GM12878 (cell line): ENCODE data around the gene STEAP1. TPM values are rescaled to one million over a fixed set of nuclear protein-coding genes. Genes with fewer than 3 reads are reported as not detected.
"Not testable (repeated sequence)": the region's sequence is repeated elsewhere in the genome, so short reads cannot be mapped to it uniquely, and the experiment has no call there.

ENCODE experiments used
- ATAC-seq: fragments of 200-7000 bp; cut with Tn5 transposase; 3 replicates; pipeline ENCODE4 v1.9.1; 2020; ENCODE audit warnings: mild to moderate bottlenecking, moderate library complexity
- BruUV-seq: library from RNA; stranded (reverse); fragments of 400-500 nt; replicated peaks from 2 replicates; lab custom pipeline; 2021; lab: Mats Ljungman, UMichigan
- CTCF ChIA-PET: fragments of 300-600 bp; sonication (Branson Sonifier 250); formaldehyde crosslinking; extraction: SDS; loops from one replicate; lab custom pipeline; 2021; ENCODE audit warnings: inconsistent platforms; lab: Yijun Ruan, JAX
- POLR2A ChIA-PET: fragments of 350-600 bp; formaldehyde crosslinking; extraction: SDS; loops from one replicate; lab custom pipeline; 2021; ENCODE audit warnings: inconsistent platforms; lab: Charles Lee
- RAD21 ChIA-PET: fragments of 300-600 bp; sonication (Branson Sonifier 250); formaldehyde crosslinking; loops from one replicate; lab custom pipeline; 2023; ENCODE audit warnings: antibody characterized with exemption; ENCODE audit not compliant: unreplicated experiment; lab: Charles Lee
- SMC1A ChIA-PET: fragments of 300-600 bp; sonication (Branson Sonifier 250); formaldehyde crosslinking; loops from one replicate; lab custom pipeline; 2023; ENCODE audit not compliant: unreplicated experiment, uncharacterized antibody; lab: Charles Lee
- DNase-seq: peaks from one replicate; pipeline ENCODE4 v3.0.0-alpha.2; 2011; ENCODE audit warnings: low read depth, low spot score
- FAIRE-seq: peaks from 3 replicates; lab custom pipeline; 2011; peaks lifted over from hg19 to GRCh38; lab: Jason Lieb, UNC
- H2AFZ ChIP-seq: 2 replicates; pipeline ENCODE4 v1.6.0; 2011; ENCODE audit warnings: low read depth, low read length, control low read depth; ENCODE audit not compliant: control insufficient read depth
- H3K27ac ChIP-seq: 2 replicates; pipeline ENCODE4 v1.5.1; 2011; ENCODE audit warnings: control low read depth; ENCODE audit not compliant: control insufficient read depth, insufficient read depth
- H3K27me3 ChIP-seq, 2 experiments: replicated peaks in 1 of 2; 2 replicates each; pipeline versions ENCODE4 v1.6.0 to v1.6.1; 2011; ENCODE audit warnings: low read length in 1 of 2; ENCODE audit not compliant: control insufficient read depth in 2 of 2, insufficient read depth in 2 of 2
- H3K36me3 ChIP-seq, 2 experiments: 2 replicates each; pipeline ENCODE4 v1.5.1; 2011; ENCODE audit warnings: low read length in 1 of 2; ENCODE audit not compliant: control insufficient read depth in 2 of 2, insufficient read depth in 2 of 2
- H3K4me1 ChIP-seq: 2 replicates; pipeline ENCODE4 v1.6.1; 2011; ENCODE audit warnings: mild to moderate bottlenecking, low read length, moderate library complexity, mixed read lengths; ENCODE audit not compliant: control insufficient read depth, insufficient read depth
- H3K4me2 ChIP-seq: 2 replicates; pipeline ENCODE4 v1.6.0; 2011; ENCODE audit warnings: control low read depth; ENCODE audit not compliant: control insufficient read depth, insufficient read depth
- H3K4me3 ChIP-seq: fragments of 200-600 bp; sonication (generic); 2 replicates; pipeline ENCODE4 v1.5.1; 2016
- H3K79me2 ChIP-seq: 2 replicates; pipeline ENCODE4 v1.6.0; 2011; ENCODE audit warnings: low read length; ENCODE audit not compliant: control insufficient read depth, insufficient read depth
- H3K9ac ChIP-seq: 2 replicates; pipeline ENCODE4 v1.8.0; 2011; ENCODE audit warnings: low read length, control low read depth, mixed read lengths; ENCODE audit not compliant: control insufficient read depth, insufficient read depth
- H3K9me3 ChIP-seq: replicated peaks from 3 replicates; pipeline ENCODE4 v1.5.1; 2011; ENCODE audit warnings: mild to moderate bottlenecking, low read length; ENCODE audit not compliant: control insufficient read depth, insufficient read depth
- H4K20me1 ChIP-seq: 2 replicates; pipeline ENCODE4 v1.6.0; 2011; ENCODE audit not compliant: control insufficient read depth, insufficient read depth
- ATF7 ChIP-seq: fragments of 450-650 bp; IDR thresholded peaks from 2 replicates; pipeline ENCODE4 v1.6.1; 2016; ENCODE audit warnings: low read depth, mild to moderate bottlenecking
- CBX3 ChIP-seq: fragments of 200-600 bp; sonication (generic); IDR thresholded peaks from 2 replicates; pipeline ENCODE4 v1.6.1; 2016; ENCODE audit warnings: low read depth, borderline replicate concordance
- CEBPZ ChIP-seq: fragments of 150-350 bp; IDR thresholded peaks from 2 replicates; pipeline ENCODE4 v1.6.1; 2016; ENCODE audit warnings: low read depth, low read length
- NFXL1 ChIP-seq: fragments of 450-650 bp; IDR thresholded peaks from 2 replicates; pipeline ENCODE4 v1.6.1; 2017; ENCODE audit warnings: antibody characterized with exemption, mild to moderate bottlenecking, borderline replicate concordance
- POU2F2 ChIP-seq: IDR thresholded peaks from 3 replicates; pipeline ENCODE4 v1.6.1; 2011; ENCODE audit warnings: low read depth, mild to moderate bottlenecking, low read length, borderline replicate concordance
- RB1 ChIP-seq: fragments of 450-650 bp; formaldehyde crosslinking; IDR thresholded peaks from 2 replicates; pipeline ENCODE4 v1.6.1; 2017; ENCODE audit warnings: mild to moderate bottlenecking, borderline replicate concordance
- SIN3A ChIP-seq: IDR thresholded peaks from 2 replicates; pipeline ENCODE4 v1.6.1; 2012; ENCODE audit warnings: low read depth, low read length, improper control_type of control experiment
- SIX5 ChIP-seq: IDR thresholded peaks from 2 replicates; pipeline ENCODE4 v1.6.1; 2011; ENCODE audit warnings: mild to moderate bottlenecking, low read depth, low read length, moderate library complexity; ENCODE audit not compliant: severe bottlenecking
- SMAD5 ChIP-seq: IDR thresholded peaks from 2 replicates; pipeline ENCODE4 v1.6.1; 2016; ENCODE audit warnings: antibody characterized with exemption, low read depth
- SUZ12 ChIP-seq: fragments of 200-600 bp; sonication (generic); IDR thresholded peaks from one replicate; pipeline ENCODE4 v1.6.1; 2018; ENCODE audit warnings: antibody characterized with exemption, mild to moderate bottlenecking; ENCODE audit not compliant: unreplicated experiment
- ZBTB40 ChIP-seq: fragments of 450-650 bp; IDR thresholded peaks from 2 replicates; pipeline ENCODE4 v1.6.1; 2016; ENCODE audit warnings: mild to moderate bottlenecking, moderate library complexity, borderline replicate concordance
- WGBS: methylation state at CpG from one replicate; pipeline ENCODE4 v1.1.6; 2016; ENCODE audit warnings: low lambda C conversion rate; ENCODE audit not compliant: insufficient replicate concordance, insufficient coverage; ENCODE audit errors: missing lambda C conversion rate; 5-methylcytosine and 5-hydroxymethylcytosine counted together
- in situ Hi-C: fragments of 300-500 bp; cut with MboI; formaldehyde crosslinking; loops from 9 replicates; pipeline ENCODE4 v1.14.3; 2018; ENCODE audit warnings: mixed read lengths
- intact Hi-C: fragments of 100-400 bp; cut with micrococcal nuclease; formaldehyde crosslinking; loops from one replicate; pipeline ENCODE4 v1.14.2; 2022; ENCODE audit not compliant: unreplicated experiment
- polyA plus RNA-seq, 11 experiments: library from polyadenylated mRNA; depleted of rRNA in 4 of 11; unstranded in 6 of 11; stranded (reverse) in 5 of 11; fragments of >200 nt; fragmentation: Nextera tagmentation in 4 of 11; fragmentation: Illumina TruSeq in 1 of 11; extraction: Ambion mirVana in 4 of 11; extraction: Trizol in 1 of 11; gene quantifications; 1 replicate in 1 of 11; 2 replicates in 10 of 11; pipeline versions ENCODE4 v1.2.1 to v1.2.3, GENCODE V29; 2011 to 2016; ENCODE audit warnings: inconsistent platforms in 2 of 11, missing spikeins in 2 of 11, low read depth in 1 of 11
- total RNA-seq, 4 experiments: library from RNA; depleted of rRNA in 3 of 4; stranded (reverse); fragments of >200 nt in 3 of 4; fragmentation: Illumina TruSeq in 1 of 4; extraction: Trizol in 1 of 4; gene quantifications; 2 replicates each; pipeline versions ENCODE4 v1.2.1 to v1.2.3, GENCODE V29; 2013 to 2021

Gene STEAP1
- total and polyA plus RNA-seq, 10 of the 15 experiments (the other 5 are each of a cell fraction or from before 2014, with no cell fraction given): 2.1 to 44.6 (median 4.6) TPM

DNA sequence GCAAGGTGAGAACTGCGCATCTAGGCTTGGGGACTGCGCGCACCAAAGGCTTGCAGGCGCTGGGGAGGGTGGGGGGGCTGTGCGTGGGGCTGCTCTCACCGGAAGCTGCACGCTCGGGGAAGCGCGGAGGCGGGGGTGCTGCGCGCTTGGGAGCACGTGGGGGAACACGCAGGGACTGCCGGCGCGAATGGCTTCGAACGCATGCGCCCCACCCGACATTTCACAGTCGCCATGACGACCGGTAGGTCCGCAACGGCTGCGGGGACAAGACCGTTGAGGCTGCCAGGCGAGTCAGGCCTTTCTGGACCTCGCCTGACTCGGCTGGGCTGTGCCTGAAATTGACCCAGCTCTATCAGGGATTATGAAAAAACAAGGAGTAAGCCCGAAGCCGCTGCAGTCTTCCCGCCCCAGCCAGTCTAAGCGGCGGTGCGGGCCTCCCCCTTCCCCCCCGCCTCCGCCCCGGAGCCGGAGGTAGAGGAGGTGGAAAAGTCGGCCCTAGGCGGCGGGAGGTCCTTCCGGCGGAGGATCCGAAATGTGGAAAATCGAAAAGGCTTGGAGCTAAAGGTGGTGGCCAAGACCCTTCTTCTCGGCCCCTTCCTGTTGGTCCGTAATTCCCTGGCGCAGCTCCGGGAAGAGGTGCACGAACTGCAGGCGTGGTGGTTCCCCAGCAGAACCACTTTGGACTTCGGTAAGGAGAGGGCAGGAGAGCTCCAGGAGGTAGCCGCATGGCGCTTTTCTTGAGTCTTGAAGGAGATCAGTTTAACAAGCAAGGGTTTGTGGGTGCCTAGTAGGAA is 34.9 kb upstream of the STEAP1 start (continued):
- no peak for TF ChIP-seq ZBTB40
- no peak for TF ChIP-seq CBX3
- no peak for TF ChIP-seq SUZ12
- TF ChIP-seq POU2F2: no peak
- TF ChIP-seq ATF7: no peak
- no peak for TF ChIP-seq SIN3A
- TF ChIP-seq SIX5: no peak
- TF ChIP-seq NFXL1: no peak
- no peak for TF ChIP-seq CEBPZ
- TF ChIP-seq SMAD5: no peak
- no peak for TF ChIP-seq RB1

- H3K9me3 ChIP-seq, CTCF ChIA-PET, H2AFZ ChIP-seq, intact Hi-C loops, H3K27ac ChIP-seq, POLR2A ChIA-PET, BruUV-seq, RAD21 ChIA-PET, H3K4me3 ChIP-seq, H4K20me1 ChIP-seq, FAIRE-seq, H3K36me3 ChIP-seq, SMC1A ChIA-PET, H3K4me2 ChIP-seq, H3K4me1 ChIP-seq, H3K27me3 ChIP-seq, H3K79me2 ChIP-seq, DNase-seq, H3K9ac ChIP-seq, ATAC-seq: not testable (repeated sequence)
- in situ Hi-C loops: loop anchor here (25.0 kb wide), 1 partner anchor 1333 kb away; the partner anchor contains the start of gene TEX47
- WGBS: 19% methylated on average over 4 of the region's 4 CpGs
Measured at GRCh38 chr7:90120205-90120604, 34.1 kb upstream of the STEAP1 start.
